Fibroblast of lung (primary cell): ENCODE measurements around the gene RAC2. TPM values are rescaled to one million over a fixed set of nuclear protein-coding genes. Genes with fewer than 3 reads are reported as not detected.

Experiments
- DNase-seq, 2 donors: peaks; one replicate each; pipeline versions ENCODE4 v3.0.0 to v3.0.0-alpha.2; 2010; ENCODE audit warnings: low read depth in 2 of 2
- H2AFZ ChIP-seq: 2 replicates; pipeline ENCODE4 v1.5.1; 2012; ENCODE audit warnings: low read length, control low read depth, inconsistent platforms
- H3K27ac ChIP-seq: 2 replicates; pipeline ENCODE4 v1.5.1; 2011; ENCODE audit warnings: low read length, control low read depth; ENCODE audit not compliant: insufficient read depth
- H3K27me3 ChIP-seq: 2 replicates; pipeline ENCODE4 v1.5.1; 2011; ENCODE audit warnings: mild to moderate bottlenecking, low read length; ENCODE audit not compliant: control insufficient read depth, insufficient read depth
- H3K36me3 ChIP-seq: 2 replicates; pipeline ENCODE4 v1.5.1; 2011; ENCODE audit warnings: low read length; ENCODE audit not compliant: control insufficient read depth, insufficient read depth
- H3K4me1 ChIP-seq: 2 replicates; pipeline ENCODE4 v1.5.1; 2011; ENCODE audit warnings: low read length; ENCODE audit not compliant: control insufficient read depth, insufficient read depth; ENCODE audit errors: extremely low read depth
- H3K4me2 ChIP-seq: 2 replicates; pipeline ENCODE4 v1.5.1; 2011; ENCODE audit warnings: low read length, control low read depth; ENCODE audit not compliant: insufficient read depth; ENCODE audit errors: extremely low read depth
- H3K4me3 ChIP-seq, 4 experiments: fragments of 200-600 bp in 1 of 4; sonication (generic) in 1 of 4; replicated peaks in 1 of 4; 2 replicates each; pipeline ENCODE4 v1.5.1; 2011 to 2016; ENCODE audit warnings: low read length in 4 of 4, low read depth in 3 of 4, mild to moderate bottlenecking in 3 of 4, control low read depth in 2 of 4, inconsistent platforms in 1 of 4, mixed read lengths in 1 of 4; ENCODE audit not compliant: insufficient read depth in 1 of 4; ENCODE audit errors: control extremely low read depth in 1 of 4
- H3K79me2 ChIP-seq: 2 replicates; pipeline ENCODE4 v1.5.1; 2012; ENCODE audit warnings: mild to moderate bottlenecking, low read length, inconsistent platforms; ENCODE audit not compliant: control insufficient read depth, insufficient read depth
- H3K9ac ChIP-seq: 2 replicates; pipeline ENCODE4 v1.5.1; 2011; ENCODE audit warnings: mild to moderate bottlenecking, low read length, control low read depth; ENCODE audit not compliant: insufficient read depth
- H3K9me3 ChIP-seq: 2 replicates; pipeline ENCODE4 v1.5.1; 2012; ENCODE audit warnings: low read depth, low read length; ENCODE audit not compliant: control insufficient read depth, insufficient read depth
- H4K20me1 ChIP-seq: 2 replicates; pipeline ENCODE4 v1.5.1; 2011; ENCODE audit warnings: low read length; ENCODE audit not compliant: control insufficient read depth, insufficient read depth; ENCODE audit errors: extremely low read depth
- CTCF ChIP-seq, 2 donors: IDR thresholded peaks in 1 of 2; conservative IDR thresholded peaks in 1 of 2; 1 replicate in 1 of 2; 2 replicates in 1 of 2; pipeline ENCODE4 v1.5.1; 2011 to 2012; ENCODE audit warnings: low read length in 2 of 2, control low read depth in 1 of 2, inconsistent platforms in 1 of 2, low read depth in 1 of 2, mild to moderate bottlenecking in 1 of 2
- EZH2 ChIP-seq: IDR thresholded peaks from 2 replicates; pipeline ENCODE4 v1.5.1; 2012; ENCODE audit warnings: low read length, control low read depth, mild to moderate bottlenecking; ENCODE audit errors: missing control alignments
- polyA plus RNA-seq, 2 donors: library from polyadenylated mRNA; depleted of rRNA in 1 of 2; stranded (reverse) in 1 of 2; unstranded in 1 of 2; fragments of >200 nt; gene quantifications; 2 replicates each; pipeline ENCODE4 v1.2.1, GENCODE V29; 2011 to 2012; ENCODE audit warnings: missing spikeins in 1 of 2
- total RNA-seq: library from RNA; depleted of rRNA; stranded (reverse); fragments of >200 nt; gene quantifications from 2 replicates; pipeline ENCODE4 v1.2.1, GENCODE V29; 2014

Gene RAC2
- total and polyA plus RNA-seq, 2 donors (not counting 1 experiment from before 2014, with no cell fraction given), result 2.1 to 10.5 TPM

- Histone ChIP-seq H4K20me1 (no peaks in the 10 kb centered on the region), H3K4me2 (no peak overlapping the region), H3K4me1 (peaks cover 2% of the 10 kb centered on the region), H3K27ac (no peak overlapping the region), H3K36me3 (no peaks in the 10 kb centered on the region), H3K79me2 (no peaks in the 10 kb centered on the region), H3K9me3 (no peaks in the 10 kb centered on the region), H3K27me3 (peaks cover 27% of the 10 kb centered on the region), H2AFZ (no peak overlapping the region), H3K9ac (no peak overlapping the region), H3K4me3 (no peak overlapping the region)
- DNase-seq, result no peak
- TF ChIP-seq EZH2, result no peak
- no peak for TF ChIP-seq CTCF (conservative IDR thresholded peaks at IDR 0.05 in 1 of 2, IDR thresholded peaks at IDR 0.05 in 1 of 2; ENCODE audit: low read depth in 1 of 2, low read length in 2 of 2)
Observed at GRCh38 chr22:37210041-37210803, 33.8 kb downstream of the RAC2 start.

GRCh38 chr22:37209140-37209845 is 34.8 kb downstream of the RAC2 start:
- Histone ChIP-seq H3K4me3 (no peak overlapping the region), H2AFZ (no peak overlapping the region), H3K4me2 (no peak overlapping the region), H3K4me1 (peaks cover 2% of the 10 kb centered on the region), H3K27me3 (peaks cover 27% of the 10 kb centered on the region), H3K27ac (no peak overlapping the region), H3K79me2 (no peaks in the 10 kb centered on the region), H4K20me1 (no peaks in the 10 kb centered on the region), H3K9ac (no peak overlapping the region), H3K36me3 (no peaks in the 10 kb centered on the region), H3K9me3 (no peaks in the 10 kb centered on the region)
- TF ChIP-seq EZH2, result no peak
- no peak for TF ChIP-seq CTCF (conservative IDR thresholded peaks at IDR 0.05 in 1 of 2, IDR thresholded peaks at IDR 0.05 in 1 of 2; ENCODE audit: low read depth in 1 of 2, low read length in 2 of 2)
- no peak for DNase-seq

GRCh38 chr22:37208401-37209139 is 35.5 kb downstream of the RAC2 start:
- no peak for TF ChIP-seq EZH2
- TF ChIP-seq CTCF (conservative IDR thresholded peaks at IDR 0.05 in 1 of 2, IDR thresholded peaks at IDR 0.05 in 1 of 2; ENCODE audit: low read depth in 1 of 2, low read length in 2 of 2), result no peak
- H3K4me2 ChIP-seq, result no peak overlapping the region
- no peak overlapping the region for H2AFZ ChIP-seq

More at GRCh38 chr22:37208401-37209139, 35.5 kb downstream of the RAC2 start:
- Histone ChIP-seq H3K27me3 (peaks cover 24% of the 10 kb centered on the region), H3K79me2 (no peaks in the 10 kb centered on the region), H3K9me3 (no peaks in the 10 kb centered on the region), H3K9ac (no peak overlapping the region), H4K20me1 (no peaks in the 10 kb centered on the region), H3K4me1 (peaks cover 2% of the 10 kb centered on the region), H3K4me3 (no peak overlapping the region), H3K36me3 (no peaks in the 10 kb centered on the region), H3K27ac (no peak overlapping the region)
- DNase-seq, result no peak
